GM03348 (cell line): Measurements from ENCODE around the gene SORBS2.
A peak's percentile ranks its signal among the peaks of the same experiment; 100 is the strongest.

Source experiments
- DNase-seq: peaks from one replicate; pipeline ENCODE4 v3.0.0; 2012; ENCODE audit warnings: low spot score

The SORBS2 gene

GRCh38 chr4:185677637-185678314, 134.2 kb downstream of the SORBS2 start:
- no peak for DNase-seq

- DNase-seq: no peak
Observed at GRCh38 chr4:185672618-185673017, 139.4 kb downstream of the SORBS2 start.

- no peak for DNase-seq
Observed at GRCh38 chr4:185672151-185672550, 139.8 kb downstream of the SORBS2 start.

- DNase-seq: no peak
Observed at GRCh38 chr4:185671496-185671895, 140.5 kb downstream of the SORBS2 start.

GRCh38 chr4:185671066-185671465, 140.9 kb downstream of the SORBS2 start:
- DNase-seq: no peak

- no peak for DNase-seq
Observed at GRCh38 chr4:185669288-185669687, 142.7 kb downstream of the SORBS2 start.

GRCh38 chr4:185666156-185666555, 145.8 kb downstream of the SORBS2 start:
- DNase-seq: no peak

GRCh38 chr4:185665655-185666054, 146.3 kb downstream of the SORBS2 start:
- DNase-seq: no peak

- no peak for DNase-seq
Observed at GRCh38 chr4:185664481-185664880, 147.5 kb downstream of the SORBS2 start.

GRCh38 chr4:185662030-185662778, 149.8 kb downstream of the SORBS2 start:
- no peak for DNase-seq

- DNase-seq: no peak
Observed at GRCh38 chr4:185660340-185660739, 151.7 kb downstream of the SORBS2 start.

- DNase-seq: no peak
Observed at GRCh38 chr4:185657699-185658098, 154.3 kb downstream of the SORBS2 start.

- no peak for DNase-seq
Observed at GRCh38 chr4:185657183-185657582, 154.8 kb downstream of the SORBS2 start.

- peak; percentile 78 for DNase-seq
Observed at GRCh38 chr4:185656467-185656931, 155.5 kb downstream of the SORBS2 start.

- no peak for DNase-seq
Observed at GRCh38 chr4:185654965-185655554, 156.9 kb downstream of the SORBS2 start.

GRCh38 chr4:185654311-185654710, 157.7 kb downstream of the SORBS2 start:
- DNase-seq: no peak

GRCh38 chr4:185651851-185652250, 160.1 kb downstream of the SORBS2 start:
- no peak for DNase-seq

- no peak for DNase-seq
Observed at GRCh38 chr4:185651137-185651677, 160.8 kb downstream of the SORBS2 start.

GRCh38 chr4:185648631-185649030, 163.4 kb downstream of the SORBS2 start:
- no peak for DNase-seq

- DNase-seq: no peak
Observed at GRCh38 chr4:185645403-185645802, 166.6 kb downstream of the SORBS2 start.

- DNase-seq: no peak
Observed at GRCh38 chr4:185644408-185644807, 167.6 kb downstream of the SORBS2 start.

- no peak for DNase-seq
Observed at GRCh38 chr4:185642907-185643306, 169.1 kb downstream of the SORBS2 start.
